HL-60 (cell line): ENCODE data around the gene CFAP251.

ENCODE experiments used
- GABPA ChIP-seq: IDR thresholded peaks from 2 replicates; pipeline ENCODE4 v1.6.1; 2012; ENCODE audit warnings: low read depth
- TF ChIP-seq, protein P1 (sequence below): IDR thresholded peaks from 2 replicates; pipeline ENCODE4 v1.6.1; 2012; ENCODE audit warnings: low read depth; ENCODE audit not compliant: insufficient replicate concordance

DNA sequence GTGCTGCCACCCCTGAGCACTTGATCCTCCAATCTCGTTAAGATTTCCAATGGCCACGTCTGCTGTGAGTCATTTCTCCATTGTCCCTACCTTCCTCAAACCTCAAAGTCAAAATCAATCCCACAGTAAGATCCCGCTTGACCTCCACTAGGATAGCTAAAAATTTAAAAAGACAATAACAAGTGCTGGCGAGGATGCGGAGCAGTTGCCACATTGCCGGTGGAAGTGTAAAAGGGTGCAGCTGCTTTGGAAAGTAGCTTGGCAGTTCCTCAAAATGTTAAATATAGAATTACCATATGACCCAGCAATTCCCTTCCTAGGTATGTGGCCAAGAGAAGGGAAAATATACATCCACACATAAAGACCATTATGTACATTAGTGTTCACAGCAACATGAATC, 93.8 kb downstream of the CFAP251 start:
- TF ChIP-seq, protein P1, sequence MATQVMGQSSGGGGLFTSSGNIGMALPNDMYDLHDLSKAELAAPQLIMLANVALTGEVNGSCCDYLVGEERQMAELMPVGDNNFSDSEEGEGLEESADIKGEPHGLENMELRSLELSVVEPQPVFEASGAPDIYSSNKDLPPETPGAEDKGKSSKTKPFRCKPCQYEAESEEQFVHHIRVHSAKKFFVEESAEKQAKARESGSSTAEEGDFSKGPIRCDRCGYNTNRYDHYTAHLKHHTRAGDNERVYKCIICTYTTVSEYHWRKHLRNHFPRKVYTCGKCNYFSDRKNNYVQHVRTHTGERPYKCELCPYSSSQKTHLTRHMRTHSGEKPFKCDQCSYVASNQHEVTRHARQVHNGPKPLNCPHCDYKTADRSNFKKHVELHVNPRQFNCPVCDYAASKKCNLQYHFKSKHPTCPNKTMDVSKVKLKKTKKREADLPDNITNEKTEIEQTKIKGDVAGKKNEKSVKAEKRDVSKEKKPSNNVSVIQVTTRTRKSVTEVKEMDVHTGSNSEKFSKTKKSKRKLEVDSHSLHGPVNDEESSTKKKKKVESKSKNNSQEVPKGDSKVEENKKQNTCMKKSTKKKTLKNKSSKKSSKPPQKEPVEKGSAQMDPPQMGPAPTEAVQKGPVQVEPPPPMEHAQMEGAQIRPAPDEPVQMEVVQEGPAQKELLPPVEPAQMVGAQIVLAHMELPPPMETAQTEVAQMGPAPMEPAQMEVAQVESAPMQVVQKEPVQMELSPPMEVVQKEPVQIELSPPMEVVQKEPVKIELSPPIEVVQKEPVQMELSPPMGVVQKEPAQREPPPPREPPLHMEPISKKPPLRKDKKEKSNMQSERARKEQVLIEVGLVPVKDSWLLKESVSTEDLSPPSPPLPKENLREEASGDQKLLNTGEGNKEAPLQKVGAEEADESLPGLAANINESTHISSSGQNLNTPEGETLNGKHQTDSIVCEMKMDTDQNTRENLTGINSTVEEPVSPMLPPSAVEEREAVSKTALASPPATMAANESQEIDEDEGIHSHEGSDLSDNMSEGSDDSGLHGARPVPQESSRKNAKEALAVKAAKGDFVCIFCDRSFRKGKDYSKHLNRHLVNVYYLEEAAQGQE: no peak
- TF ChIP-seq GABPA: no peak
